HG03520 (cell line): Measurements from ENCODE around the gene NSG1.
"Not testable (repeated sequence)": the region's sequence is repeated elsewhere in the genome, so short reads cannot be mapped to it uniquely, and the experiment has no call there.

Experiments
- ATAC-seq: cut with Tn5 transposase; IDR thresholded peaks from one replicate; pipeline ENCODE4 v1.9.1; 2021; ENCODE audit warnings: mild to moderate bottlenecking, moderate library complexity; ENCODE audit not compliant: unreplicated experiment

NSG1 gene

GRCh38 chr4:4415806-4416805, 29.2 kb downstream of the NSG1 start:
- no peak for ATAC-seq

GRCh38 chr4:4416981-4417380, 30.1 kb downstream of the NSG1 start:
- ATAC-seq: no peak

- ATAC-seq: no peak
Observed at GRCh38 chr4:4417886-4418285, 31.0 kb downstream of the NSG1 start.

DNA sequence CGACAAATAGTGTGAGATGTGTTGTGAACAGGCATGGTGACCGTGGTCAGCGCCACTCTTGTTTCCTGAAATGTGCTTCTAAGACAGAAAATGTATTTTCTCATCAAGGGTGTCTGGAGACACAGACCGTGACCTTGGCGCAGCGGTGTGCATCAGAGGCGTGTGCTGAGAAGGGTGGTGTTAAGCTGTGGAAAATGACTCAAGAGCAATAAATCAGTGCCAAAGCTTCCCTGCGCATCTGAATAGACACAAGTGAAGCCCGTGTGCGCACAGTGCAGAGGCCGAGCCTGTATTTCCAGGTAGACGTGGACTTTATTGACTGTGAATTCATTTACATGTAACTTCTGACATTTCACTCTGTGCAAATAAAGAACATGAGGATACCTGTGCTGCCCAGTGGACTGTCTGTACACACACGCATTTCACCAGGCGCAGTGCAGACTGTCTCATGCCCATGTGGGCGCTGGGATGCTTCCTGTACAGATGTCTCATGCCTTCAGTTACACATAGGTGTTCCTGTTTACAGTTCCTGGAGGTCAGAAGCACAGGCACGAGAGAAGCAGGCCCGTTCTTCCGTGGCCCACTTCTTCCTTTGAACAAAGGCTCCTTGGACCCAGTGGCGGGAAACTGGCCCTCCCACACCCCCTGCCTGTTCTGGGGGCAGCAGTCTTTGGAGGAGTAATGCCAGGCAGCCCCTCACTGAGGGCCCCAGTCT, 31.9 kb downstream of the NSG1 start:
- no peak for ATAC-seq

GRCh38 chr4:4419896-4420295, 33.0 kb downstream of the NSG1 start:
- ATAC-seq: no peak

- no peak for ATAC-seq
Observed at GRCh38 chr4:4420421-4420820, 33.5 kb downstream of the NSG1 start.

DNA sequence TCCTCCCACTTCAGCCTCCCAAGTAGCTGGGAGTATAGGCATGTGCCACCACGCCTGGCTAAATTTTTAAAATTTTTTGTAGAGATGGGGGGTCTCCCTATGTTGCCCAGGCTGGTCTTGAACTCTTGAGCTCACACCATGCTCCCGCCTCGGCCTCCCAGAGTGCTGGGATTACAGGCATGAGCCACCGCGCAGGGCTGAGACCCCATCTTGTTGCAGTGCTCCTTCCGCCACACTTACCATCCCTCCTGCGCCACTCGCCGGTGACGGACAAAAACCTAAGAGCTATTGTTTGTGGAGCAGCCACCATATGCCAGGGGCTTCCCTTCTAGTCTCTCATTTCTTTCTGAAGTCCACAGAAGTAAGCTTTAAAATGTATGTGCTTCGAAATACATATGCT, 34.5 kb downstream of the NSG1 start:
- ATAC-seq: no peak

GRCh38 chr4:4422117-4422516, 35.2 kb downstream of the NSG1 start:
- ATAC-seq: not testable (repeated sequence)

GRCh38 chr4:4422856-4423499, 36.1 kb downstream of the NSG1 start:
- no peak for ATAC-seq

GRCh38 chr4:4423706-4424498, 37.0 kb downstream of the NSG1 start:
- no peak for ATAC-seq

GRCh38 chr4:4424499-4425115, 37.7 kb downstream of the NSG1 start:
- no peak for ATAC-seq

- no peak for ATAC-seq
Observed at GRCh38 chr4:4425119-4425690, 38.3 kb downstream of the NSG1 start.

GRCh38 chr4:4425696-4426095, 38.8 kb downstream of the NSG1 start:
- no peak for ATAC-seq

DNA sequence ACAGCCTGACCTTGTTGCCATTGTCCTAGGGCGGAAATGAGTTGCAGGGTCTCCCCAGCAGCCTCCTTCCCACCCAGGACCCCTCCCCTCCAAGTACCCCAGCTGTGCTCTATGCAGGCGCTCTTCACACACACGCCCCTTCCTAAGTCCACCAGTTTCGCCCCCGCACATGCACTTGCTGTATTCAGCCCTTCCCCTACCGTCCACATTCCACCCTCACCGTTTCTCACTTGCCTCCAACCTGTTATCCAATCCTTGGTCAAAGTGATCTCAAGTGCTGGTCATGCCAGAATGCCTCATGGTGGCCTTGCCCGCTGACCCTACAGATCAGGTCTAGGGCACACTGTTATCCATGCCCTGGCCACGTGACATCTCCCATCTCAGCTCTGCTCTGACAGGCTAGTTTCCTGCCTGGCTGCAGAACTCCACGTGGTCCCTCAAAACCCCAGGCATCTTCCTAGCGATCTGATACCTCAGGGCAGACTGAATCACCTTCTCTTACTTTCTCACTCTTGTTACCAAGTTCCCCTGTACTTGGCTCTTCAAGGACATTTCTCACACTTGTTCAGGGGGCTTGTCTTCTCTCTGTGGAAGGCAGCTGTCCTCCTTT, 39.7 kb downstream of the NSG1 start:
- no peak for ATAC-seq

GRCh38 chr4:4427121-4427870, 40.4 kb downstream of the NSG1 start:
- no peak for ATAC-seq

- no peak for ATAC-seq
Observed at GRCh38 chr4:4427886-4428285, 41.0 kb downstream of the NSG1 start.

- ATAC-seq: no peak
Observed at GRCh38 chr4:4428966-4429875, 42.3 kb downstream of the NSG1 start.
